C4-2B (cell line): ENCODE data around the gene TAS1R3.

Experiments
- ZFX ChIP-seq: fragments of 450-650 bp; IDR thresholded peaks from 2 replicates; pipeline ENCODE4 v1.6.1; 2017
- TF ChIP-seq, protein P1 (sequence below): fragments of 450-650 bp; conservative IDR thresholded peaks from 2 replicates; pipeline ENCODE4 v1.5.1; 2017; ENCODE audit warnings: mild to moderate bottlenecking

- TF ChIP-seq, protein P1, sequence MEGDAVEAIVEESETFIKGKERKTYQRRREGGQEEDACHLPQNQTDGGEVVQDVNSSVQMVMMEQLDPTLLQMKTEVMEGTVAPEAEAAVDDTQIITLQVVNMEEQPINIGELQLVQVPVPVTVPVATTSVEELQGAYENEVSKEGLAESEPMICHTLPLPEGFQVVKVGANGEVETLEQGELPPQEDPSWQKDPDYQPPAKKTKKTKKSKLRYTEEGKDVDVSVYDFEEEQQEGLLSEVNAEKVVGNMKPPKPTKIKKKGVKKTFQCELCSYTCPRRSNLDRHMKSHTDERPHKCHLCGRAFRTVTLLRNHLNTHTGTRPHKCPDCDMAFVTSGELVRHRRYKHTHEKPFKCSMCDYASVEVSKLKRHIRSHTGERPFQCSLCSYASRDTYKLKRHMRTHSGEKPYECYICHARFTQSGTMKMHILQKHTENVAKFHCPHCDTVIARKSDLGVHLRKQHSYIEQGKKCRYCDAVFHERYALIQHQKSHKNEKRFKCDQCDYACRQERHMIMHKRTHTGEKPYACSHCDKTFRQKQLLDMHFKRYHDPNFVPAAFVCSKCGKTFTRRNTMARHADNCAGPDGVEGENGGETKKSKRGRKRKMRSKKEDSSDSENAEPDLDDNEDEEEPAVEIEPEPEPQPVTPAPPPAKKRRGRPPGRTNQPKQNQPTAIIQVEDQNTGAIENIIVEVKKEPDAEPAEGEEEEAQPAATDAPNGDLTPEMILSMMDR, result no peak
- no peak for TF ChIP-seq ZFX
Measured at GRCh38 chr1:1333551-1334241, 2.6 kb downstream of the TAS1R3 start.
